Hematopoietic multipotent progenitor cell treated with erythropoietin and hydrocortisone succinate and interleukin-3 and kit ligand, for 8 days (in vitro differentiated cells): Measurements from ENCODE around the gene TAF11L12.
"Not testable (repeated sequence)": the region's sequence is repeated elsewhere in the genome, so short reads cannot be mapped to it uniquely, and the experiment has no call there.

ENCODE experiments used
- DNase-seq: peaks from one replicate; pipeline ENCODE4 v3.0.0-alpha.2; 2015

The TAF11L12 gene

DNA sequence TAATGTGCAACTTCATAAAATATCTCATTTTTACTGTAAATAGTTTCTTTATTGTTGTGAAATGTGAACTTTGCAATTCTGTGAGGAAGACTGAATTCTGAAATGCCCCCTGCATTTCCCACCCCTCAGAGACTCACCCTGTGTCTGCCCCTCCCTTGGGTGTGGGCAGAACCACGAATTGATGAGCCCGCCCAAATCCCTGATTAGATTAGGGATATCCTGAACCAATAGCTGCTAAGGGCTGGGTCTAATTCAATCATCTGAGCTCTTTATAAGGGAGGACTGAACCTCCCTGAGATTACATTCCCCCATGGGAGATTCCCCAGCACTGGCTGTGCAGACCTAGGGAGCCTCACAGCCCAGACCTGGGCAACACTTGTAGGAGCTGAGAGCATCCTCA is at the start of gene TAF11L12:
TSS of gene TAF11L12 (plus strand) at position 301 of the 400 bp plus-strand sequence.
- not testable (repeated sequence) for DNase-seq

DNA sequence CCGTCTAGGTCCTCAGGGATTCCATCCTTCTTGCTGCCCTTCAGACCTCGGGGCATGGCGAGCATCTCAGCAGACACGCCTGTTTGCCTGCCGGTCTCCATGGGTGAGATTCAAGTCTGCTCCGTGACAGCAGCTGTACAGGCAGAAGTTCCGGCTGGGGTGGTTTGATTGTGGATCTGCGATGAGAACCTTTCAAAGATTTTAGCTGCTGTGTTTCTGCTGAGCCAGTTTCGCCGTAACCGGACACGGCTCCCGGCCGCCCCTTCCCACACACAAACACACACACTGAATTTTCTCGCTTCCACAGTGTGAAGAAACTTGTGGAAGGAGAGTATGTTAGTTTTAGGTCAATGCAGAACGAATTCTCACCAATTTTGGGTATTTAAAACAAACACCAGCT is 24.5 kb upstream of the TAF11L12 start, which contains the start of gene TAF11L7:
TSS of gene TAF11L7 (minus strand) at position 101 of the 400 bp plus-strand sequence.
- DNase-seq = not testable (repeated sequence)

DNA sequence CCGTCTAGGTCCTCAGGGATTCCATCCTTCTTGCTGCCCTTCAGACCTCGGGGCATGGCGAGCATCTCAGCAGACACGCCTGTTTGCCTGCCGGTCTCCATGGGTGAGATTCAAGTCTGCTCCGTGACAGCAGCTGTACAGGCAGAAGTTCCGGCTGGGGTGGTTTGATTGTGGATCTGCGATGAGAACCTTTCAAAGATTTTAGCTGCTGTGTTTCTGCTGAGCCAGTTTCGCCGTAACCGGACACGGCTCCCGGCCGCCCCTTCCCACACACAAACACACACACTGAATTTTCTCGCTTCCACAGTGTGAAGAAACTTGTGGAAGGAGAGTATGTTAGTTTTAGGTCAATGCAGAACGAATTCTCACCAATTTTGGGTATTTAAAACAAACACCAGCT is 19.3 kb upstream of the TAF11L12 start, which contains the start of gene TAF11L8:
TSS of gene TAF11L8 (minus strand) at position 101 of the 400 bp plus-strand sequence.
- not testable (repeated sequence) for DNase-seq

DNA sequence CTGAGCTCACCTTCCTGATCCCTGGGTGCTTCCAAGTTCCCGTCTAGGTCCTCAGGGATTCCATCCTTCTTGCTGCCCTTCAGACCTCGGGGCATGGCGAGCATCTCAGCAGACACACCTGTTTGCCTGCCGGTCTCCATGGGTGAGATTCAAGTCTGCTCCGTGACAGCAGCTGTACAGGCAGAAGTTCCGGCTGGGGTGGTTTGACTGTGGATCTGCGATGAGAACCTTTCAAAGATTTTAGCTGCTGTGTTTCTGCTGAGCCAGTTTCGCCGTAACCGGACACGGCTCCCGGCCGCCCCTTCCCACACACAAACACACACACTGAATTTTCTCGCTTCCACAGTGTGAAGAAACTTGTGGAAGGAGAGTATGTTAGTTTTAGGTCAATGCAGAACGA is 15.9 kb upstream of the TAF11L12 start, which contains the start of gene TAF11L9:
TSS of gene TAF11L9 (minus strand) at position 140 of the 400 bp plus-strand sequence.
- DNase-seq = not testable (repeated sequence)

DNA sequence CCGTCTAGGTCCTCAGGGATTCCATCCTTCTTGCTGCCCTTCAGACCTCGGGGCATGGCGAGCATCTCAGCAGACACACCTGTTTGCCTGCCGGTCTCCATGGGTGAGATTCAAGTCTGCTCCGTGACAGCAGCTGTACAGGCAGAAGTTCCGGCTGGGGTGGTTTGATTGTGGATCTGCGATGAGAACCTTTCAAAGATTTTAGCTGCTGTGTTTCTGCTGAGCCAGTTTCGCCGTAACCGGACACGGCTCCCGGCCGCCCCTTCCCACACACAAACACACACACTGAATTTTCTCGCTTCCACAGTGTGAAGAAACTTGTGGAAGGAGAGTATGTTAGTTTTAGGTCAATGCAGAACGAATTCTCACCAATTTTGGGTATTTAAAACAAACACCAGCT is 12.5 kb upstream of the TAF11L12 start, which contains the start of gene TAF11L10:
TSS of gene TAF11L10 (minus strand) at position 101 of the 400 bp plus-strand sequence.
- not testable (repeated sequence) for DNase-seq

DNA sequence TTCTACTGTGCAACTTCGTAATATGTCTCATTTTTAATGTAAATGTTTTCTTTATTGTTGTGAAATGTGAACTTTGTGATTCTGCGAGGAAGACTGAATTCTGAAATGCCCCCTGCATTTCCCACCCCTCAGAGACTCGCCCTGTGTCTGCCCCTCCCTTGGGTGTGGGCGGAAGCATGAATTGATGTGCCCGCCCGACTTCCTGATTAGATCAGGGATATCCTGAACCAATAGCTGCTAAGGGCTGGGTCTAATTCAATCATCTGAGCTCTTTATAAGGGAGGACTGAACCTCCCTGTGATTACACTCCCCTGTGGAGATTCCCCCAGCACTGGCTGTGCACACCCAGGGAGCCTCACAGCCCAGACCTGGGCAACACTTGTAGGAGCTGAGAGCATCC is 6.3 kb upstream of the TAF11L12 start, which contains the start of gene TAF11L11:
TSS of gene TAF11L11 (plus strand) at position 304 of the 400 bp plus-strand sequence.
- DNase-seq = not testable (repeated sequence)

DNA sequence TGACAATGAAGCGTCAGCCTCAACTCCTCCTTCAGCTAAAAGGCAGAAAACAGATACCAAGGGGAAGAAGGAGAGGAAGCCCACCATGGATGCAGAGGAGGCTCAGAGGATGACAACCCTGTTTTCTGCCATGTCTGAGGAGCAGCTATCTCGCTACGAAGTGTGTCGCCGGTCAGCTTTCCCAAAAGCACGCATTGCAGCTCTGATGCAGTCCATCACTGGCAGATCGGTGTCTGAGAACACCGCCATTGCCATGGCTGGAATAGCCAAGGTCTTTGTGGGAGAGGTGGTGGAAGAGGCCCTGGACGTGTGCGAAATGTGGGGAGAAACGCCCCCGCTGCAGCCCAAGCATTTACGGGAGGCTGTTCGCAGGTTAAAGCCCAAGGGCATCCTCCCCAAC is 5.2 kb upstream of the TAF11L12 start:
- DNase-seq = no peak

DNA sequence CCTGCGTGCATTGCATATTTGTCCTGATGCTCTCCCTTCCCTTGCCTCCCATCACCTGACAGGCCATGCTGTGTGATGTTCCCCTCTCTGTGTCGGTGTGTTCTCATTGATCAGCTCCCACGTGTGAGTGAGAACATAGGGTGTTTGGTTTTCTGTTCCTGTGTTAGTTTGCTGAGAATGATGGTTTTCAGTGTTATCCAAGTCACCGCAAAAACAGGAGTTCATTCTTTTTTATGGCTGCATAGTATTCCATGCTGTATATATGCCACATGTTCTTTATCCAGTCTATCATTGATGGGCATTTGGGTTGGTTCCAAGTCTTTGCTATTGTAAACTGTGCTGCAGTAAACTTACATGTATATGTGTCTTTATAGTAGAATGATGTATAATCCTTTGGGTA is 2.7 kb upstream of the TAF11L12 start:
- DNase-seq = not testable (repeated sequence)

DNA sequence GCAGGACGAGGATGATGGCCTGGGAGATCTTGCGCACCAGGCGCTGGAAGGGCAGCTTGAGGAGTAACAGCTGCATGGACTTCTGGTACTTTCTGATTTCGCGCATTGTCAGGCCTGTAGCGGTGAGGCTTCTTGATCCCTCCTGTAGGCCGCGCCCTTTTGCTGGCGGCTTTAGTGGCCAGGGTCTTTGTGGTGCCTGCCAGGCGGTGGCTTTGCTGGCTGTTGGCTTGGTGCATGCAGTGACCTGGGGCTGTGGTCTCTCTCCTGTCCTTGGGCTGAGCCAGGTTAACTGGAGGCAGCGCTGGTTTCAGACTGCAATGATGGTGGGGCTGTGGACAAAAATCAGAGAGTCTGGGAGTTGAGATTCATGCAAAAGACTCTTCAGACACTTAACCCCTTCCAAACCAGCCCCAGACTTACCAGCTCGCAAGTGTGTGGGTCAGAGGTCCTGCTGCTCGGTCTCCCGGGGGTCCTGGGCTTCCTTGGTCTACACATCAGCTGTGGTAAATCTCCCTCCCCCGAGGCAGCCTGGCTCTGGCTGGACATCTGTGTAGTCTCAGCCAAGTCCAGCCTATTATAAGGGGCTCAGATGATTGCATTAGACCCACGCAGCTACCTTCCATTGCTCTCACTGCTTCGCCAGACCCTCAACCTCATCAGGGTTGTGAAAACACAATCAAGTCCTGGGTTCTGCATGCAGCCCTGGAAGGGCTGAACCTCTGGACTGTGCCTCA is 4.8 kb downstream of the TAF11L12 start:
- no peak for DNase-seq

DNA sequence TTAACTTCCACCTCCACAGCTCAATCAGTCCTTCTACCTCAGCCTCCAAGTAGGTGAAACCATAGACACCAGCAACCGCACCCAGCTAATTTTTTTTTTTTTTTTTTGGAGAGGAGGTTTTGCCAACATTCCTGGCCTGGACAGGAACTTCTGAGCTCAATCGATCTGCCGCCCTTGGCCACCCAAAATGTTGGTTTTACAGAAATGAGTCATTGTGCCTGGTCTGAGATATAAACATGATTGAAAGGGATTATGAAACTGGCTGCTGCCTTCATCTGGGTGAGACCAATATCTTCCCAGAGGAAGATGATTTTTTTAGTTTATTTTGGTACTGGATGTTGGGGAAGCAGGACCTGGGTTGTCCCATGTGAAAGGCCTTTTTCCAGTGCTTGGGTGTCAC is 9.2 kb downstream of the TAF11L12 start:
- no peak for DNase-seq

DNA sequence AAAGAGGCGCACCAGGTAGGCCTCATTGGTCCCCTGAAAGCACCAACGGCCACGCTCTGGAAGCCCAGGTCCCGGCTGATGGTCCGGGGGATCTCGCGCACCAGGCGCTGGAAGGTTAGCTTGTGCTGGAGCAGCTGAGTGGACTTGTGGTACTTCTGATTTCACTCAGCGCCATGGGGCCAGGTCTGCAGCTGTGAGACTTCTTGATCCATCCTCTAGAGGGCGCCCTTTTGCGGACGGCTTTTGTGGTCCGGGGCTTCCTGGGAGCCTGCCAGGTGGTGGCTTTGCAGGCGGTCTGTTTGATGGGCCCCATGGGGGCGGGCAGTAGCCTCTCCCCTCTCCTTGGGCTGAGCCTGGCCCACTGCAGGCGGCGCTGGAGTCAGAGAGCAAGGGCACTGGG is 10.4 kb downstream of the TAF11L12 start:
- DNase-seq = no peak

DNA sequence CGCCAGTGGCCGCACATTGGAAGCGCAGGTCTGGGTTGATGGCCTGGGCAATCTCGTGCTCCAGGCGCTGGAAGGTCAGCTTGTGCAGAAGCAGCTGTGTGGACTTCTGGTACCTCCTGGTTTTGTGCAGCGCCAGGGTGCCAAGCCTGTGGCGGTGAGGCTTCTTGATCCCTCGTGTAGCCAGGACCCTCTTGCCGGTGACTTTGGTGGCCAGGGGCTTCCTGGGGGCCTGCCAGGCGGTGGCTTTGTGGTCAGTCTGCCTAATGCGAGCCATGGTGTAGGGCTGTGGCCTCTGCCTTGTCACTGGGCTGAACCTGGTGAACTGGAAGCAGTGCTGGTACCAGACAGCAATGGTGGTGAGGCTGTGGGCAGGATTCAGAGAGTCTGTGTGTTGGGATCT is 15.5 kb downstream of the TAF11L12 start:
- DNase-seq = no peak

DNA sequence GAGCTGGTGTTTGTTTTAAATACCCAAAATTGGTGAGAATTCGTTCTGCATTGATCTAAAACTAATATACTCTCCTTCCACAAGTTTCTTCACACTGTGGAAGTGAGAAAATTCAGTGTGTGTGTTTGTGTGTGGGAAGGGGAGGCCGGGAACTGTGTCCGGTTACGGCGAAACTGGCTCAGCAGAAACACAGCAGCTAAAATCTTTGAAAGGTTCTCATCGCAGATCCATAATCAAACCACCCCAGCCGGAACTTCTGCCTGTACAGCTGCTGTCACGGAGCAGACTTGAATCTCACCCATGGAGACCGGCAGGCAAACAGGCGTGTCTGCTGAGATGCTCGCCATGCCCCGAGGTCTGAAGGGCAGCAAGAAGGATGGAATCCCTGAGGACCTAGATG is 21.6 kb downstream of the TAF11L12 start, which contains the start of gene TAF11L13:
TSS of gene TAF11L13 (plus strand) at position 301 of the 400 bp plus-strand sequence.
- DNase-seq = not testable (repeated sequence)

DNA sequence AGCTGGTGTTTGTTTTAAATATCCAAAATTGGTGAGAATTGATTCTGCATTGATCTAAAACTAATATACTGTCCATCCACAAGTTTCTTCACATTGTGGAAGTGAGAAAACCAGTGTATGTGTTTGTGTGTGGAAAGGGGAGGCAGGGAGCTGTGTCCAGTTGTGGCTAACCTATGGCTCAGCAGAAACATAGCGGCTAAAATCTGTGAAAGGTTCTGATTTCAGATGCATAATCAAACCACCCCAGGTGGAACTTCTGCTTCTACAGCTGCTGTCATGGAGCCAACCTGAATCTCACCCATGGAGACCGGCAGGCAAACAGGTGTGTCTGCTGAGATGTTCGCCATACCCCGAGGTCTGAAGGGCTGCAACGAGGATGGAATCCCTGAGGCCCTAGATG is 24.0 kb downstream of the TAF11L12 start, which contains the start of gene TAF11L14:
TSS of gene TAF11L14 (plus strand) at position 301 of the 400 bp plus-strand sequence.
- no peak for DNase-seq

DNA sequence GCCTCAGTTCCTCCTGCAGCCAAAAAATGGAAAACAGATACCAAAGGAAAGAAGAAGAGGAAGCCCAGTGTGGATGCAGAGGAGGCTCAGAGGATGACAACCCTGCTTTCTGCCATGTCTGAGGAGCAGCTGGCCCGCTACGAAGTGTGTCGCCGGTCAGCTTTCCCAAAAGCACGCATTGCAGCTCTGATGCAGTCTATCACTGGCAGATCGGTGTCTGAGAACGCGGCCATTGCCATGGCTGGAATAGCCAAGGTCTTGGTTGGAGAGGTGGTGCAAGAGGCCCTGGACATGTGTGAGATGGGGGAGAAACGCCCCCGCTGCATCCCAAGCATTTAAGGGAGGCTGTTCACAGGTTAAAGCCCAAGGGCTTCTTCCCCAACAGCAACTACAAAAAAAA is 39.0 kb downstream of the TAF11L12 start:
- DNase-seq = not testable (repeated sequence)

DNA sequence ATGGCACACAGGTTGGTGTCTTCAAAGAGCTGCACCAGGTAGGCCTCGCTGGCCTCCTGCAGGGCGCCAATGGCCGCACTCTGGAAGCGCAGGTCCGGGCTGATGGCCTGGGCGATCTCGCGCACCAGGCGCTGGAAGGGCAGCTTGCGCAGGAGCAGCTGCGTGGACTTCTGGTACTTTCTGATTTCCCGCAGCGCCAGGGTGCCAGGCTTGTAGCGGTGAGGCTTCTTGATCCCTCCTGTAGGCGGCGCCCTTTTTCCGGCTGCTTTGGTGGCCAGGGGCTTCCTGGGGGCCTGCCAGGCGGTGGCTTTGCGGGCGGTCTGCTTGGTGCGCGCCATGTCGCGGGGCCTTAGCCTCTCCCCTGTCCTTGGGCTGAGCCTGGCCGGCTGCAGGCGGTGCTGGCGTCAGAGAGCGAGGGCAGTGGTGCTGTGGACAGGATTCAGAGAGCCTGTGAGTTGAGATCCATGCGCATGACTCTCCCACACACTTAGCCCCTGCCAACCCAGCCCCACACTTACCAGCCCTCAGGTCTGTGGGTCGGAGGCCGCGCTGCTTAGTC is 45.1 kb downstream of the TAF11L12 start:
- DNase-seq = not testable (repeated sequence)

DNA sequence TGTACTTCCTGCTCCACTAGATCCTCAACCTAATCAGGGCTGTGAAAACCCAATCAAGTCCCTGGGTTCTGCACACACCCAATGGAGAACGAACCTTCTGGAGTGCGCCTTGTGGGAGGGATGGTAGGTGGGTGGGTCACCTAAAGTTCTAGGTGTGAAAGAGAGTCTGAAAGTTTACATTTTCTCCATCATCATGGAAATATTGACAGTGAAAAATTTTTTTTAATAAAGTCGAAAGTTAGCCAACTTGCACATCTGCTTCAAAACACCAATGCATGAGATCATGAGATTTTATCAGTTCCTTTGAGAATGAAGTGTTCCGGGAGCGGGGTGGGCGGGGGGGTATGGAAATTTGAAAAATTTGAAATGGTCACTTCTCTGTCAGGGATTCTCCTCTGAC is 45.7 kb downstream of the TAF11L12 start:
- DNase-seq = no peak
